ENCODE results near the gene CD4.

GRCh38 chr12:6823182-6824084, 34.1 kb downstream of the CD4 start:
- TF ChIP-seq GATA3 (IDR thresholded peaks at IDR 0.05; ENCODE audit: low read depth, low read length) (no peak), GATA2 (IDR thresholded peaks at IDR 0.05; ENCODE audit: low read depth, low read length) (no peak)

Data from SH-SY5Y (cell line).